Skeletal muscle satellite cell (primary cell): ENCODE results near the gene NOP10. TPM values are rescaled to one million over a fixed set of nuclear protein-coding genes. Genes with fewer than 3 reads are reported as not detected.
"Not testable (repeated sequence)": the region's sequence is repeated elsewhere in the genome, so short reads cannot be mapped to it uniquely, and the experiment has no call there.

Source experiments
- H3K27me3 ChIP-seq: 2 replicates; pipeline ENCODE4 v1.7.0; 2013; ENCODE audit warnings: low read length; ENCODE audit not compliant: control insufficient read depth, insufficient read depth
- H3K36me3 ChIP-seq: 2 replicates; pipeline ENCODE4 v1.7.0; 2013; ENCODE audit warnings: mild to moderate bottlenecking, control low read depth, low read length; ENCODE audit not compliant: insufficient read depth
- H3K4me1 ChIP-seq: 2 replicates; pipeline ENCODE4 v1.7.0; 2013; ENCODE audit warnings: low read length; ENCODE audit not compliant: control insufficient read depth, insufficient read depth
- H3K4me2 ChIP-seq: 2 replicates; pipeline ENCODE4 v1.7.0; 2013; ENCODE audit warnings: mild to moderate bottlenecking, low read length
- H3K4me3 ChIP-seq: 2 replicates; pipeline ENCODE4 v1.7.0; 2013; ENCODE audit warnings: low read length
- H3K9ac ChIP-seq: 2 replicates; pipeline ENCODE4 v1.7.0; 2013; ENCODE audit warnings: mild to moderate bottlenecking, low read depth, low read length, moderate library complexity
- H3K9me3 ChIP-seq: replicated peaks from 2 replicates; pipeline ENCODE4 v1.7.0; 2013; ENCODE audit warnings: mild to moderate bottlenecking, control low read depth, low read length
- total RNA-seq: library from RNA; depleted of rRNA; stranded (reverse); fragments of >200 nt; gene quantifications from 2 replicates; pipeline ENCODE4 v1.2.3, GENCODE V29; 2012; rRNA removed

NOP10 gene
- 424 and 515 TPM in 2 replicates for total RNA-seq

DNA sequence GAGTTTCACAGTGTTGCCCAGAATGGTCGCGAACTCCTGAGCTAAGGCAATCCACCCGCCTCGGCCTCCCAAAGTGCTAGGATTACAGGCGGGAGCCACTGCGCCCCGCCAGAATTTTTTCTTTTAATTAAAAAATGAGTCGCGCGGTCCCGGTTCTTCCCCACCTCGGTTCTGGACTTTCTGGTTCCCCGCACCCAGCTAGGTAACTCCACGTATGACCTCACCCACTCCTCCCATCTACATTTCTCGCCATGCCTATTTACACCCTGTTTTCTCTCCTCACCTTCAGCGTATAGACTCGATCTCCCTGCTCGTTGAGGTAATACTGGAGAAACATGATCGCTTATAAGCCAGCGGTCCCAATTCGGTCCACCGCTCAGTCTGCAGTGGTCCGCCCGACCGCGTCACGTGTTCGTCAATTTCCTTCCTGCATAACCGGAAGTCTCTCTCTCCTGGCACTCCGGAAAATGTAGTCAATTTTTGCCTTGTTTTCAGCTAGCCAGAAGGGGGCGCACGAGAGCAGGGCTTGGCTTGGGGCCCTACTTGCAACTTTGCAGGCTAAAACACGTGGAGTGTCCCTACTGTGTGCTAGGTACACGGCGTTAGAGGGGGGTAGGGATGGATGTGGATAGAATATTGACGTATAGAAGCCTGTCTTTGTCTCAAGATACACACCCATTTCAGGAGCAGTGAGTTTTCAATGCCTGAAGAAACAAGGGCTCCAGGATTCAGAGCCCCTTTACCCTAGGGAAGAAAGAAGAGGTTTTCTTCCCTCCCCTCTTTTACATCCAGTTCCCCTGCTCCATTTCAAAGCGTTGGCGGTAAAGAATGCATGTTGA, at the start of gene NOP10, which contains the start of gene NUTM1:
Gene NOP10, minus strand, starts transcription at position 400 of the 839 bp plus-strand sequence. Its CDS starts 63 bp downstream, at position 337.
Gene NUTM1, plus strand, starts transcription at position 579 of the 839 bp plus-strand sequence. CDS start 382 bp downstream, outside the sequence.
- Histone ChIP-seq H3K9ac (peak within 1 kb of the TSS; percentile 94), H3K36me3 (peaks cover 15% of the 10 kb centered on the region), H3K4me3 (peak within 1 kb of the TSS; percentile 99), H3K4me1 (peaks cover 12% of the 10 kb centered on the region), H3K9me3 (no peaks in the 10 kb centered on the region), H3K4me2 (peak within 1 kb of the TSS; percentile 76), H3K27me3 (no peaks in the 10 kb centered on the region)

DNA sequence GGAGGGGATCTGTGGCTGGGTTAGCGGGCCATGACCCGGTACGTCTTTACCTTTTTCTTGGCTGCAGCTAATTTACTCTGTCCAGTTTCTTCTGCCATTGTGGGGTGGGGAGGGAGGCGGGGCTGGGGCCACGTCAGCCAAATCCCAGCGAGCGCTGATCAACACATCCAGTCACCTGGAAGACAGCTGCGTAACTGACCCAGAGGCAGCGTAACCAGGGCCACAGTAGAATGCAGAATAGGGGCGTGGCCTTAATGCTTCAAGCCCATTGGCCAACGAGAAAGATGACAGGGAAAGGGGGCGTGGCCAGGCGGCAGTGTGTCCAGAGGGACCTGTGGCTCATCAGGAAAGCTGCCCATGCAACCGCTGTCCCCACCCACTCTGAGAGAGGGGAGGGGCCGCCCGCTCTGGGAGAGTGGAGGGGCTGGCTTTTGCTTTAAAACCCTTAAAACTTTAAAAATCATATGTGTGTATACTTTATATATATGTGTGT, 46.7 kb upstream of the NOP10 start:
- not testable (repeated sequence) for H3K4me1 ChIP-seq, H3K4me3 ChIP-seq, H3K27me3 ChIP-seq, H3K9ac ChIP-seq, H3K36me3 ChIP-seq, H3K4me2 ChIP-seq, H3K9me3 ChIP-seq

DNA sequence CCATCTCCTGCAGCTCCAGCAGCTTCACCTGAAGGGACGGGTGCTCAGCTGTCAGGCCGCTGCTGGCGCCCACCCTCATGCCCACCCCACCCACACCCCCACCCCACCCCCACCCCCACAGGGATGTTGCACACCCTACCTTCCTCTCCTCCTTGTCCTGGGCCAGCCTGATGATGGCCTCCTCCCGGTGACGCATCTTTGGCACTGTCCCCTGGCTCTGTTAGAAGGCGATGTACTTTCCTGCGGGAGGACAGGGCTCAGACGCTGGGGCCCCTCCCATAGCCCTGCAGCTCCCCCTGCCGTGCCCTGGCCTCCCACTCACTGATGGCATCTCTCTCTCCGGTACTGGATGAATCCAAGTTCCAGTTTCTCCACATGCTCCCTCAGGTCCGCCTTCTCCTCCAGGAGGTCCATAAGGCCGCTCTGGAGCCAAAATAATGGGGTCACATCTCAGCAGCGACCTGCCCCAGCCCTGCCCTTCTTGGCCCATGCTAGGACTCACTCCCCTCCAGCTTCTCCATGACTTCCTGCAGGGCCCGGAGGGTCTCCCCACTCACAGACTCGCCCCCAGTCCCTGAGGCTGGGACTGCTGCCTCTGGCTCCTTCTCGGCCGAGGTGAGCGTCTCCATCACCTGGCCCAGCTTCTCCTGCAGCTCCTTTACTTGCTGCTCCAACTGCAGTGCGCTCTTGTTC, 39.0 kb upstream of the NOP10 start:
- H3K9me3 ChIP-seq, H3K4me3 ChIP-seq, H3K4me1 ChIP-seq, H3K9ac ChIP-seq, H3K36me3 ChIP-seq, H3K27me3 ChIP-seq, H3K4me2 ChIP-seq: not testable (repeated sequence)

DNA sequence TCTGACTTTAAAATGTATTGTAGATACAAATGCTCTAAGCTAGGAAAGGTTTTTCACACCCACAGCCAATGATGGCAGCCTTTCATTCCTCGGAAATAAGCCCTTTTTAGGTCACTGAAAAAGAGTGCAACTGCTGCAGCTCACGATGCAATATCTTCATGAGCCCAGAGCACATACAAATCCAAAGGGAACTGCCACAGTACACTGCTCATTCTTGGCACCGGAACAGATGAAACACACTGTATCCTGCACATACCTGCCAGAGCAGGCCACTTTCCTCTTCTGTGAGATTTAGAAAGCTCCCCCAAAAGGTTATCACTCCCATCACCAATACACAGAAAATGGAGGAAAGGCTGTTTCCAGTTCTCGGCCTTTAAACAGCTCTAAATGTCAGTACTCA, 37.6 kb upstream of the NOP10 start:
- not testable (repeated sequence) for H3K4me2 ChIP-seq, H3K36me3 ChIP-seq, H3K4me1 ChIP-seq, H3K4me3 ChIP-seq, H3K27me3 ChIP-seq, H3K9ac ChIP-seq, H3K9me3 ChIP-seq

DNA sequence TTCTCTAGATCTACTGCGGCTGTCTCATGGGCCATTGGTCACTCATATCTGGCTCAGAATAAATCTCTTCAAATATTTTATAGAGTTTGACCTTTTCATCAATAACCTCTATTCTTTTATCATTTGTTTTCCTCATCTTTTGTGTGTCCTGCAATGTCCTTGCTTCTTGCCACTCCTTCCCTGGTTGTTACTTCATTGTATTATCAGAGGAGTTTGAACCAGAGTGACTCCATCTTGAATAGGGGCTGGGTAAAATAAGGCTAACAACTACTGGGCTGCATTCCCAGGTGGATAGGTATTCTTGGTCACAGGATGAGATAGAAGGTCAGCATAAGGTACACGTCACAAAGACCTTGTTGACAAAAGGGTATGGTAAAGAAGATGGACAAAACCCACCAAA, 33.9 kb upstream of the NOP10 start:
- Histone ChIP-seq H3K4me3 (no peak overlapping the region), H3K9ac (no peak overlapping the region), H3K4me1 (no peaks in the 10 kb centered on the region), H3K27me3 (no peaks in the 10 kb centered on the region), H3K36me3 (no peaks in the 10 kb centered on the region), H3K4me2 (no peak overlapping the region), H3K9me3 (no peaks in the 10 kb centered on the region)

DNA sequence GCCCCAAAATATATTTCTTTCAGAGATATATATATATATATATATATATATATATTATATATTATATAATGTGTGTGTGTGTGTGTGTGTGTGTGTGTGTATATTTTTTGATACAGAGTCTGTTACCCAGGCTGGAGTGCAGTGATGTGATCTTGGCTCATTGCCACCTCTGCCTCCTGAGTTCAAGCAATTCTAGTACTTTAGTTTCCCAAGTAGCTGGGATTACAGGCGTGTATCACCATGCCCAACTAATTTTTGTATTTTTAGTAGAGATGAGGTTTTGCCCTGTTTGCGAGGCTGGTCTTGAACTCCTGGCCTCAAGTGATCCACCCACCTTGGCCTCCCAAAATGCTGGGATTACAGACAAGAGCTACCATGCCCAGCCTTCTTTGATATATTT, 32.6 kb upstream of the NOP10 start:
- not testable (repeated sequence) for H3K9me3 ChIP-seq

DNA sequence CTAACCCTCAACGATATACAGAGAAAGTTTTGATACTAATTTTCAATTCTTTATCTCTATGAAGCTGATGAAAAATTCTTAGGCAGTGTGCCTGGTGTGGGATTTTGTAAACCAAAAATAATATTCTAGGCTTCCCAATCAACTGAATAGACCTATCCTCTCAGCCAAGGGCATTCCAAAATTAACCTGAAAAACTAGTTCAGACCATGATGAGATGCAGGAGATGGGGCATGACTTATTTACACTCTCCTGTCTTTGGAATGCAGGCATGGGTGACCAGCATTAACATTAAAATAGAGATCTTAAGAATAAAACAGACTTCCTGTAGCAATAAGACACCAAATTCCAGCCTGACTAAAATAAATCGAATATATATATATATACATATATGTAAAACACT, 31.9 kb upstream of the NOP10 start:
- Histone ChIP-seq H3K36me3 (no peaks in the 10 kb centered on the region), H3K9ac (no peak overlapping the region), H3K9me3 (no peaks in the 10 kb centered on the region), H3K27me3 (no peaks in the 10 kb centered on the region), H3K4me1 (no peaks in the 10 kb centered on the region), H3K4me3 (no peak overlapping the region), H3K4me2 (no peak overlapping the region)

More for the DNA sequence above, 32.6 kb upstream of the NOP10 start:
- H3K36me3 ChIP-seq, H3K4me3 ChIP-seq, H3K9ac ChIP-seq, H3K27me3 ChIP-seq, H3K4me1 ChIP-seq, H3K4me2 ChIP-seq: not testable (repeated sequence)

DNA sequence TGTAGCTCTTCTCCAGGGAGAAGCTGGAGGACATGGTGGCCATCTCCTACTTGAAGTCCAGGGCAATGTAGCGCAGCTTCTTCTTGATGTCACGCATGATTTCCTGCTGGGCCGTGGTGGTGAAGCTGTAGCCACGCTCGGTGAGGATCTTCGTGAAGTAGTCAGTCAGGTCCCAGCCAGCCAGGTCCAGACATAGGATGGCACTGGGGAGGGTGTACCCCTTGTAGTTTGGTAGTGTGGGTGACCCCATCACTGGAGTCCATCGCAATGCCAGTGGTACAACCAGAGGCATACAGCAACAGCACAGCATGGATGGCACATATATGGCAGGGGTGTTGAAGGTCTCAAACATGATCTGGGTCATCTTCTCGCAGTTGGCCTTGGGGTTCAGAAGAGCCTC, 31.0 kb upstream of the NOP10 start:
- no peaks in the 10 kb centered on the region for H3K9me3 ChIP-seq
- H3K9ac ChIP-seq: no peak overlapping the region
- no peaks in the 10 kb centered on the region for H3K36me3 ChIP-seq
- H3K4me1 ChIP-seq: no peaks in the 10 kb centered on the region
- H3K4me2 ChIP-seq: no peak overlapping the region
- H3K27me3 ChIP-seq: no peaks in the 10 kb centered on the region
- no peak overlapping the region for H3K4me3 ChIP-seq

DNA sequence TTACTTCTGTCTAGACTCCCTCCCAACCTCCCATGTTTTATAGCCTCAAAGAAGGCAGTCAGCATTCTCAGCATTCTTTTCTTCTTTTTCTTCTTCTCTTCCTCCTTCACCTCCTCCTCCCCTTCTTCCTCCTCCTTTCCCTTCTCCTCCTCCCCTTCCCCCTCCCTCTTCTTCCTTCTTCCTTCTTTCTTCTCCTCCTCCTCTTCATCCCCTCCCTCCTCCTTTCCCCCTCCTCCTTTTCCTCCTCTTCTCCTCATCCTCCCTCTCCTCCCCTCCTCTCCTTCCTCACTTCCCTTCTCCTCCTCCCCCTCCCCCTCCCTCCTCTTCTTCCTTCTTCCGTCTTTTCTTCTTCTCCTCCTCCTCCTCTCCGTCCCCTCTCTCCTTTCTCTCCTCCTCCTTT, 27.7 kb upstream of the NOP10 start:
- no peaks in the 10 kb centered on the region for H3K36me3 ChIP-seq
- H3K9me3 ChIP-seq: no peaks in the 10 kb centered on the region
- no peaks in the 10 kb centered on the region for H3K27me3 ChIP-seq
- H3K4me2 ChIP-seq: no peak overlapping the region
- H3K9ac ChIP-seq: no peak overlapping the region
- no peak overlapping the region for H3K4me3 ChIP-seq
- H3K4me1 ChIP-seq: peaks cover 14% of the 10 kb centered on the region

DNA sequence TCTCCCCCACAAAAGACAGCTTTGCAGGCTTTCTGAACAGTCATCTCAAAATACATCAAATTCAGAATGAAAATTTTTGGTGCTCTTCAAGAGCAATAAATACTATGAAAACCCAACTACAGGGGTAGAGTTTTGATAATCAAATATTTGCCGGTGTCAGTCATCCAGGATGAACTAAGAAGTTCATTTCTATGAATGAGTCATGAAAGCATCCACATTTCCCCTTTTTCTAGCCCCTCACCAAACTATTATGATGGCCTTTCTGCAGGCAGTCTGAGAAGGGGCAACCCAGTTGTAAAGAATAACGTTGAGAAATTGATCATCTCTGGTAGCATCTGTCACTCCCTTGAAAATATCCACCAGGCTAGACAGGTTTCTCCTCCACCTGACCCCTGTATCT, 27.2 kb upstream of the NOP10 start:
- H3K36me3 ChIP-seq: peaks cover under 1% of the 10 kb centered on the region
- H3K9me3 ChIP-seq: no peaks in the 10 kb centered on the region
- H3K4me2 ChIP-seq: no peak overlapping the region

DNA sequence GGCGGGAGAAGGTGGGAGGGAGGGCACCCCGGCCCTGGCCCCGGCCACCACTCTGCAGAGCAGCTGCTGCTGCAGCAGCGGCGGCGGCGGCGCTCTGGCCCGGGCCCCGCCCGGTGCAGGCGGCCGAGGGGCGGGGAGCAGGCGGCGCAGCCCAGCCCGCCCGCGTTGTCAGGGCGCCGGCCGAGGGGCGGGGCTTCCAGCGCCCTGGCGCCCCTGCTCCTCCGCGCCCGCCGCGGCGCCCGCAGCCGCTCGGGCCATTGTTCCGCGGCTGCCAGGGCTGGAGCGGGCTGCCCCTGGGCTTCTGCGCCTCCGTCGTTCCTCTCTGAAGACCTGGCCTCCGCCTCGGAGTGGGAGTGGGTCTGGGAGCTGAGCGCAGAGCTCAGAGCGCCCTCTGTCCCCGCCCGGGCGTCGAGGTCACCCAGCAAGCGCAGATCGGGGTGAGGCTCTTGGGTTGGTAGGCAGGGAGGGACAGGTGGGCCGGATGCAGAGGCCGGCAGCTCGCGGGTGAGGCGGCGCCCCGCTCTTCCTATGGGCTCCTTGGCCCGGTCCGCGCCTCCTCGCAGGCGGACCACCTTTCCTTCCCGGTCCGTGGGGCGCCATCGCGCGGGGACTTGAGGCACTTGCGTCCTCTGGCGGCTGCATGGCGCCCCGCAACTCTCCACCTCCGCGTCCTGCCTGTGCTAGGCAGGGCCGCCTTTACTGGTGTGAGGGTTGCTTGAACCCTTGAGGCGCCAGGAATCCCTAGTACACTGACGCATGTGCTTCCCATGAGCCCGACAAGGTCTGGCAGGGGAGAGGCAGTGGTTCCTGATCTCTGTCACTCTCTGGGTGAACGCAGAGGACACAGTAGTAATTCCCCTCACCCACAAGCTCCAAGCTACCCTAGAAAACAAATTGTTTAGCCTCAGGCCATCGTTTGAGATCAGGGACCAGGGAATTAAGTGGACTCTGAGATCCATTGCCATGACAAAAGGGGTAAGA, 24.5 kb upstream of the NOP10 start, which contains the start of gene LPCAT4:
Gene LPCAT4, minus strand, starts transcription at position 96 of the 981 bp plus-strand sequence. CDS start 96 bp downstream, outside the sequence.
- peaks cover 19% of the 10 kb centered on the region for H3K36me3 ChIP-seq
- peak within 1 kb of the TSS; percentile 89 for H3K9ac ChIP-seq
- H3K4me1 ChIP-seq: peaks cover 20% of the 10 kb centered on the region
- H3K4me3 ChIP-seq: peak within 1 kb of the TSS; percentile 89
- H3K4me2 ChIP-seq: peak within 1 kb of the TSS; percentile 76
- no peaks in the 10 kb centered on the region for H3K9me3 ChIP-seq
- no peaks in the 10 kb centered on the region for H3K27me3 ChIP-seq

More for the DNA sequence above, 27.2 kb upstream of the NOP10 start:
- Histone ChIP-seq H3K27me3 (no peaks in the 10 kb centered on the region), H3K4me1 (peaks cover 19% of the 10 kb centered on the region), H3K4me3 (no peak overlapping the region), H3K9ac (no peak overlapping the region)
